GM21367 (cell line): ENCODE data around the gene TAMM41.
"Not testable (repeated sequence)": the region's sequence is repeated elsewhere in the genome, so short reads cannot be mapped to it uniquely, and the experiment has no call there.

Source experiments
- ATAC-seq: cut with Tn5 transposase; IDR thresholded peaks from one replicate; pipeline ENCODE4 v1.9.1; 2021; ENCODE audit not compliant: unreplicated experiment

TAMM41 gene

GRCh38 chr3:11815111-11815510, 31.6 kb downstream of the TAMM41 start:
- ATAC-seq: no peak

GRCh38 chr3:11814663-11815062, 32.0 kb downstream of the TAMM41 start:
- no peak for ATAC-seq

GRCh38 chr3:11810276-11810675, 36.4 kb downstream of the TAMM41 start:
- no peak for ATAC-seq

DNA sequence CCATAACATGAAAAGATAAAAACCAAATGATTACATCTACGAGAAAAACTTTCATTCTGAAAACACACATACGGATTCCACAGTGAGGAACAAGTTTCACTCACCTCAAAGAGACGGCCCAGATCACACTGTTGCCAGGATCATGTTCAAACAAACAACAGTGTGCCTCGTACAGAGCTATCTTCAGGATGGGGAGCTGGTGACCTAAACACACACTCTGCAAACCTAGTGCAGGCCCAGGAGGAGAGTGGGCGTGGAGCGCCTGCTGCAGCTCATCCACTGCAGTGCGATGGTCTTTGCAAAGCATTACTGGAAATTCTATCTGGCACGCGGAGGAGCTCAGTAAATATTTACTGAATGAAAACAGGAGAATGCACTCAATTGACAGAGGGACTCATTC, 38.5 kb downstream of the TAMM41 start:
- ATAC-seq: no peak

- no peak for ATAC-seq
Measured at GRCh38 chr3:11807686-11808085, 39.0 kb downstream of the TAMM41 start.

DNA sequence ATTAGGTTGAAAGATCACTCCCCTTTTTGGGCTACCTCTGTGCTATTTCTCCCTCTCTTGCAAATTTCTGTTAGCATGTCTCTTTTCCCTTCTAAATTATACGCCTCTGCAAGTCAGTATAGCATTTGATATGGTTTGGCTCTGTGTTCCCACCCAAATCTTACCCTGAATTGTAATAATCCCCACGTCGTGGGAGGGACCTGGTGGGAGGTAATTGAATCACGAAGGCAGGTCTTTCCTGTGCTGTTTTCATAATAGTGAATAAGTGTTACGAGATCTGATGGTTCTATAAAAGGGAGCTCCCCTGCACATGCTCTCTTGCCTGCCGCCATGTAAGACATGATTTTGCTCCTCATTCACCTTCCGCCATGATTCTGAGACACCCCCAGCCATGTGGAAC, 41.0 kb downstream of the TAMM41 start:
- ATAC-seq: no peak

- ATAC-seq: no peak
Measured at GRCh38 chr3:11803977-11804892, 42.5 kb downstream of the TAMM41 start.

DNA sequence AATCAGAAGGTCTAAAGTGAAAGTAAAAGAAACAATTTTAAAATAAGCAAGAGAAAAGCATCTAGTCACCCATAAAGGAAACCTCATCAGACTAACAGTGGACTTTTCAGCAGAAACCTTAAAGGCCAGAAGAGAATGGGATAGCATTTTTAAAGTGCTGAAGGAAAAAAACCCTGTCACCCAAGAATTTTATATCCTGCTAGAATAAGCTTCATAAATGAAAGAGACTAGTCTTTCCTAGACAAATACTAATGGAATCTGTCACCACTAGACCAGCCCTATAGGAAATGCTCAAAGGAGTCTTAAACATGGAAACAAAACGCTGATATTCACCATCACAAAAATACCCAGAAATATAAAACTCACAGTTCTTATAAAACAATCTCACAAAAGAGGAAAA, 46.9 kb downstream of the TAMM41 start:
- no peak for ATAC-seq

DNA sequence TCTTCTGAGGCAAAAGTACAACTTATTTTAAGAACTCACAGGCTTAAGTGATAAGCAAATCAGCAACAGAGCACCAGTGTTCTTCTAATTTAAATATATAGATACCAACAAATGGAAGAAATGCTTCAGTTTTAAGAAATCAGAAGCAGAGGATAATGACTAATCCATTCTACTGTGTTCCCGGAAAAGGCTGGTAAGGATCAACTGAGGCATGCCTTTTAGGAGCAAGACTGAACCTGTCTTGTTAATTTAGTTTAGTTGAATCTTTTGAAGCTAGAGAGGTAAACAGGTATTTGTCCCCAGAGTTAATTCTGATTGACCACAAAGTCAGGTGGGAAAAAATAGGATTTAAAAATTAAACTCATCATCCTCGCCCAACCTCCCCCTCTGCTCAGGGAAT, 51.8 kb downstream of the TAMM41 start:
- no peak for ATAC-seq

GRCh38 chr3:11791339-11792200, 55.1 kb downstream of the TAMM41 start:
- no peak for ATAC-seq

DNA sequence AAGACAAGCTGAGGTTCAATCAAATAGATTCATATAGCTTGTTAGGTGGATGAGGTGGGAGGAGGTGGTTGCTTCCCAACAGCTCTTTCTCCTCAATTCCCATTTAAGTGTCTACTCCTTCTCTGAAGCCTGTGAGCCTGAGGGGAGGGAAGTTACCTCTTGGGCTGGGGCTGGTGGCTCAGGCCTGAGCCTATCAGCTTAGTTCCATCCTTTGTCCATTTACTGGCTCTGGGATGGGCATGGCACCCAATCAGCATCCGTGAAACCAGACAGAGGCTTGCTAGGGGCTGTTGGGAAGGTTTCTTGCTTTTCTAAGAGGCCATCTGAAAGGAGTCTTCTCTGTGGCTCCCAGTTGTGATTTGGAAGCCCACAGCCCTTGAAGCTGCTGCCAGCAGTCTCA, 57.3 kb downstream of the TAMM41 start:
- ATAC-seq: no peak

- ATAC-seq: no peak
Measured at GRCh38 chr3:11784971-11785377, 61.7 kb downstream of the TAMM41 start.

- ATAC-seq: no peak
Measured at GRCh38 chr3:11780341-11780740, 66.3 kb downstream of the TAMM41 start.

- ATAC-seq: no peak
Measured at GRCh38 chr3:11779626-11780025, 67.1 kb downstream of the TAMM41 start.

DNA sequence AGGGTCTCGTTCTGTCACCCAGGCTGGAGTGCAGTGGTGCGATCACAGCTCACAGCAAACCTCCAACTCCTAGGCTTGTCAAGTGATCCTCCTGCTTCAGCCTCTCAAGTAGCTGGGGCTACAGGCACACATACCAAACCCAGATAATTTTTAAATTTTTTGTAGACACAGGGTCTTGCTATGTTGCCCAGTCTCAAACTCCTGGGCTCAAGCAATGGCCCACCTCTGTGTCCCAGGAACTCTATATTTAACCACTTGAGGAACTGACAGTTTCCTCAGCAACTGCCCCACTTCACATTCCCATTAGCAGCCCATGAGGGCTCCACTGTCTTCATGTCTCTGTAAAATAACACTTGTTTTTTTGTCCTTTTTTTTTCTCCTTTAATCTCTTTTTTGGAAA, 68.4 kb downstream of the TAMM41 start:
- no peak for ATAC-seq

DNA sequence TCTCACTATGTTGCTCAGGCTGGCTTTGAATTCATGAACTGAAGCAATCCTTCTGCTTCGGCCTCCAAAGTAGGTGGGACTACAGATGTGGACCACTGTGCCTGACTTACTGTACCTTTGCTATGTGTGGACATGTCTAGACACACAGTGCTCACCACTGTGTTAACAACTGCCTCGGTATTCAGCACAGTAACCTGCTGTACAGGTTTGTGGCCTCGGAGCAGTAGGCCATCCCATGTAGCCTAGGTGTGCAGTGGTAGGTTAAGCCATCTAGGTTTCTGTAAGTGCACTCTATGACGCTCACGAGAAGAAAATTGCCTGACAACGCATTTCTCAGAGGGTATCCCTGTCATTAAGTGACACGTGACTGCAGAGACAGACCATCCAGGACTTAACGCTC, 70.3 kb downstream of the TAMM41 start:
- no peak for ATAC-seq

DNA sequence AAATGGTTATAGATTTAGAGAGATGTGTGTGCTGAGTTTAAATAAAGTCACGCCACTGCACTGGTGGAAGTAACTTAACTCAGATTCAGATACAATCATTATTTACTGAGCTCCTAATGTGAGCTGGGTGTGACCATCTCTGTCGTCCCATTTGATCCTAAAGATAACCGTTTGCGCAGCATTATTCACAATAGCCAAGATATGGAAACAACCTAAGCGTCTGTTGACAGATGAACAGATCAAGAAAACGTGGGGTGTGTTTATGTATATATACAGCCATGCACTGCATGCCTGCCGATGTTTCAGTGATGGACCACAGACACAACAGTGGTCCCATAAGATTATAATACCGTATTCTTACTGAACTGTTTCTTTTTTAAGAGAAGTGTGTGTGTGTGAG, 71.2 kb downstream of the TAMM41 start:
- ATAC-seq: no peak

- ATAC-seq: no peak
Measured at GRCh38 chr3:11774296-11774877, 72.3 kb downstream of the TAMM41 start.

DNA sequence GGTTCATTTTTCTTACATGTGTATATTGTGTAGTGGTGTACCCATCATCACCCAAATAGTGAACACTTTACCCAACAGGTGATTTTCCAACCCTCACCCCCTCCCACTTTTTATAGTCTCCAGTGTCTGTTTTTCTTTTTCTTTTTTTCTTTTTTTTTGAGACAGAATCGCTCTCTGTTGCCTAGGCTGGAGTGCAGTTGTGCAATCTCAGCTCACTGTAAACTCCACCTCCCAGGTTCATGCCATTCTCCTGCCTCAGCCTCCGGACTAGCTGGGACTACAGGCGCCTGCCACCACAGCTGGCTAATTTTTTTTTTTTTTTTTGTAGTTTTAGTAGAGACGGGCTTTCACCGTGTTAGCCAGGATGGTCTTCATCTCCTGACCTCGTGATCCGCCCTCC, 74.8 kb downstream of the TAMM41 start:
- ATAC-seq: not testable (repeated sequence)

- peak; percentile 100 for ATAC-seq
Measured at GRCh38 chr3:11770477-11771391, 76.0 kb downstream of the TAMM41 start.
